Muscle of leg (tissue), 16 donors: ENCODE results near the gene FNDC10. TPM values are rescaled to one million over a fixed set of nuclear protein-coding genes. Genes with fewer than 3 reads are reported as not detected.
"Not testable (repeated sequence)": the region's sequence is repeated elsewhere in the genome, so short reads cannot be mapped to it uniquely, and the experiment has no call there.

Experiments
- DNase-seq: peaks from one replicate; pipeline ENCODE4 v3.0.0; 2013
- H3K27ac ChIP-seq: one replicate; pipeline ENCODE4 v1.5.1; 2013; ENCODE audit warnings: mild to moderate bottlenecking, low read length, control low read depth
- H3K27me3 ChIP-seq: one replicate; pipeline ENCODE4 v1.6.1; 2013; ENCODE audit warnings: low read length; ENCODE audit not compliant: control insufficient read depth, insufficient read depth
- H3K36me3 ChIP-seq: one replicate; pipeline ENCODE4 v1.6.1; 2013; ENCODE audit warnings: low read length; ENCODE audit not compliant: control insufficient read depth, insufficient read depth
- H3K4me1 ChIP-seq: one replicate; pipeline ENCODE4 v1.6.1; 2013; ENCODE audit warnings: low read length; ENCODE audit not compliant: control insufficient read depth, insufficient read depth
- H3K4me3 ChIP-seq: one replicate; pipeline ENCODE4 v1.5.1; 2013; ENCODE audit warnings: low read length, control low read depth
- H3K9me3 ChIP-seq: replicated peaks from 2 replicates; pipeline ENCODE4 v1.6.1; 2013; ENCODE audit warnings: low read depth, low read length; ENCODE audit not compliant: control insufficient read depth
- WGBS: methylation state at CpG from one replicate; pipeline ENCODE4 v1.1.5; 2013; ENCODE audit warnings: missing lambda C conversion rate; ENCODE audit not compliant: insufficient coverage; 5-methylcytosine and 5-hydroxymethylcytosine counted together
- long read RNA-seq, 11 donors: transcript quantifications; one replicate each; lab custom pipeline, GENCODE V29; 2026
- polyA plus RNA-seq, 8 donors: library from polyadenylated mRNA; unstranded; fragments of 120-200 nt; gene quantifications; one replicate each; pipeline versions ENCODE4 v1.2.1 to v1.2.3, GENCODE V29; 2013; ENCODE audit warnings: inconsistent platforms in 1 of 8, low replicate concordance in 1 of 8; ENCODE audit not compliant: insufficient read length in 8 of 8, insufficient read depth in 1 of 8
- total RNA-seq: library from RNA; stranded (reverse); fragments of 120-200 nt; gene quantifications from one replicate; pipeline ENCODE4 v1.2.4, GENCODE V29; 2013

The FNDC10 gene
- total RNA-seq: 0.62 TPM
- polyA plus RNA-seq: 1 to 10 TPM; 1.5 to 3.3 (median 2.7) TPM
- long read RNA-seq, donor 1: 0 reads
- long read RNA-seq, donor 2: 0 reads
- long read RNA-seq, donor 3, partial matches to known transcripts: 0 of 2 reads
- long read RNA-seq, donor 3, other reads (novel, unspliced or antisense): 0 of 2 reads
- long read RNA-seq, donor 4, partial matches to known transcripts: 0 of 3 reads
- long read RNA-seq, donor 4, other reads (novel, unspliced or antisense): 0 of 3 reads
- long read RNA-seq, donor 5, transcript FNDC10-201 (1 exons, 2,085 nt): major isoform, 8 of 8 reads
- long read RNA-seq, donor 5, partial matches to known transcripts: 0 of 8 reads
- long read RNA-seq, donor 5, other reads (novel, unspliced or antisense): 0 of 8 reads
- long read RNA-seq, donor 6, partial matches to known transcripts: 0 of 3 reads
- long read RNA-seq, donor 6, other reads (novel, unspliced or antisense): 0 of 3 reads
- long read RNA-seq, donor 7, partial matches to known transcripts: 0 of 3 reads
- long read RNA-seq, donor 7, other reads (novel, unspliced or antisense): 0 of 3 reads
- long read RNA-seq, donor 8, partial matches to known transcripts: 0 of 3 reads
- long read RNA-seq, donor 8, other reads (novel, unspliced or antisense): 0 of 3 reads
- long read RNA-seq, donor 9, partial matches to known transcripts: 0 of 1 reads
- long read RNA-seq, donor 9, other reads (novel, unspliced or antisense): 0 of 1 reads
- long read RNA-seq, donor 10, partial matches to known transcripts: 6 of 10 reads
- long read RNA-seq, donor 10, other reads (novel, unspliced or antisense): 0 of 10 reads
- long read RNA-seq, donor 11, partial matches to known transcripts: 0 of 2 reads
- long read RNA-seq, donor 11, other reads (novel, unspliced or antisense): 0 of 2 reads

DNA sequence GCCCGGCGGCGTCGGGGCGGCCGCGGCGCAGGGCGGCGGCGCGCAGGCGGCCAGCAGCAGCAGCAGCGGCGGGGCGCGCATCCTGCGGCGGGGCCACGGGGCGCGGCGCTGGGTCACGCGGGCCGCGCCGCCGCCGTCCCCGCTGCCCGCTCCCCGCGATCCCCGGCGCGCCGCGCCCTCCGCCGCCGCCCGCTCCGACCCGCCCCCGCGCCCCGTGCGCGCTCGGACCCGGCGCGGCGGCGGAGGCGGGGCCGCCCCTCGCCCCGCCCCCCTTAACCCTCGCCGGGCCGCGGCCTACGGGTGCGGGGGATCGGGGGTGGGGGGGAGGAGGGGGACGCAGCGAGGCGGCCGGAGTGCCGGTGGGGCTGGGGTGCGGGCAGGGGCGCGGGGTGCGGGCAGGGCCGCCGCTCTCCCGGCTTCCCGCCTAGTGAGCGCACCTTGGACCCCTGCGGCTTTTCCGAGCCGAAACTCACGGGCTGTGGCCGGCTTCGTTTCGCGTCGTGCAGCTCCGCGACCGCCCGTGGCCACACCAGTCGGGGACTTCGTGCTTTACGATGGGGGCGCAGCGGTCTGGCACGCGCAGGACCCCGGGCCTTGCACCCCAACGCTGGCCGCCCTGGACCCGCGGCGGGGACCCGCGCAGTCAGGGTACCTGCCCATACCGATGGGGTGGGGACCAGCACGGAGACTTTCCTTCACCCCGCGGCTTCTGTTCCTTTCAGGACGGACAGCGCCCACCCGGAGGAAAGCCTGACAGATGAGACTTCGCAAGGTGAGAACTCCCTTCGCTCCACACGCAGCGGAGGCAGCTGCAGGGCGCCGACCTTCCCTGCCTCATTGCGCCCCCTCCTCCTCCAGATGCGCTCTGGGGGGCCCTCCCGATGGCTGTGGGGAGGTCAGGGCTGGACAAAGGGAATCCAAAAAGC lies at the start of gene FNDC10:
Gene FNDC10 (minus strand): TSS at position 201 of the 926 bp plus-strand sequence. CDS start 120 bp downstream, at position 81.
- H3K36me3 ChIP-seq: no peaks in the 10 kb centered on the region
- DNase-seq: no peak
- H3K27me3 ChIP-seq: peaks cover 72% of the 10 kb centered on the region
- no peaks in the 10 kb centered on the region for H3K9me3 ChIP-seq
- H3K4me3 ChIP-seq: peak within 1 kb of the TSS; percentile 13
- H3K4me1 ChIP-seq: peaks cover 16% of the 10 kb centered on the region
- H3K27ac ChIP-seq: no peak within 1 kb of the TSS
- under 1% methylated on average over 88 of the region's 125 CpGs for WGBS

GRCh38 chr1:1648265-1648664 lies 48.3 kb upstream of the FNDC10 start:
- not testable (repeated sequence) for H3K27me3 ChIP-seq, H3K27ac ChIP-seq, DNase-seq, H3K4me1 ChIP-seq, H3K4me3 ChIP-seq, H3K9me3 ChIP-seq
- peaks cover 40% of the 10 kb centered on the region for H3K36me3 ChIP-seq
- 93% methylated on average over 8 of the region's 11 CpGs for WGBS

GRCh38 chr1:1647567-1648241 lies 47.8 kb upstream of the FNDC10 start:
- not testable (repeated sequence) for H3K4me3 ChIP-seq, H3K4me1 ChIP-seq, DNase-seq, H3K27ac ChIP-seq, H3K9me3 ChIP-seq, H3K27me3 ChIP-seq
- H3K36me3 ChIP-seq: peaks cover 34% of the 10 kb centered on the region
- WGBS: 96% methylated on average over 11 of the region's 17 CpGs

GRCh38 chr1:1646326-1646725 lies 46.4 kb upstream of the FNDC10 start:
- H3K4me3 ChIP-seq, H3K9me3 ChIP-seq, DNase-seq, H3K27me3 ChIP-seq, H3K4me1 ChIP-seq: not testable (repeated sequence)
- H3K36me3 ChIP-seq: peaks cover 22% of the 10 kb centered on the region
- WGBS: 60% methylated on average over 1 of the region's 5 CpGs
- H3K27ac ChIP-seq: peak overlapping the region; percentile 9

DNA sequence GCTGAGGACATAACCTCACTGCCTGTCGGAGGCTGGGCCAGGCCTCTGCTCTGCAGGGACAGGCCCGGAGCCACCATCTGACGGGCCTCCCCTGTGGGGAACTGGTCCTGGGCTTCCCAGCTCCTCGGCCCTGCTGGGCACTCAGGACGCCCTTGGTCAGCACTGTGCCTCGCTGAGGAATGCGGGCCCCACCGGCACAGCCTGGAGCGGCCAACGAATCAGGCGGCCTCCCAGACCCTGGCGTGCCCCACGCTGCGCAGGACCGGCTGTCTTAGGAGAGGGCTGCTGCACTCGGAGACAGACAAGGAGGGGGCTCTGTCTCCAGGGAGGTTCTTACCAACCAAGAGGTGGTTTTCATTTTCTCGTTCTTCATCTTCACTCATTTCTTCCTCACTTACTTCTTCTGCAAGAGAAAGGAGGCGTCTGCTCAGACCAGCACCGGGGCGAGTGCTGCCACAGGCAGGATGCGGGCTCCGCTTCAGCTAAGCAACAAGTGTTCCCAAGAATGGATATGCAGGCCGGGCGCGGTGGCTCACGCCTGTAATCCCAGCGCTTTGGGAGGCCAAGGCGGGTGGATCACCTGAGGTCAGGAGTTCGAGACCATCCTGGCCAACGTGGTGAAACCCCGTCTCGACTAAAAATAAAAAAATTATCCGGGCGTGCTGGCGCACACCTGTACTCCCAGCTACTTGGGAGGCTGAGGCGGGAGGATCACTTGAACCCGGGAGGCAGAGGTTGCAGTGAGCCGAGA lies 41.0 kb upstream of the FNDC10 start:
- not testable (repeated sequence) for H3K4me3 ChIP-seq, H3K27me3 ChIP-seq, H3K9me3 ChIP-seq, H3K27ac ChIP-seq, DNase-seq, H3K4me1 ChIP-seq
- 96% methylated on average over 6 of the region's 38 CpGs for WGBS
- peaks cover 22% of the 10 kb centered on the region for H3K36me3 ChIP-seq

DNA sequence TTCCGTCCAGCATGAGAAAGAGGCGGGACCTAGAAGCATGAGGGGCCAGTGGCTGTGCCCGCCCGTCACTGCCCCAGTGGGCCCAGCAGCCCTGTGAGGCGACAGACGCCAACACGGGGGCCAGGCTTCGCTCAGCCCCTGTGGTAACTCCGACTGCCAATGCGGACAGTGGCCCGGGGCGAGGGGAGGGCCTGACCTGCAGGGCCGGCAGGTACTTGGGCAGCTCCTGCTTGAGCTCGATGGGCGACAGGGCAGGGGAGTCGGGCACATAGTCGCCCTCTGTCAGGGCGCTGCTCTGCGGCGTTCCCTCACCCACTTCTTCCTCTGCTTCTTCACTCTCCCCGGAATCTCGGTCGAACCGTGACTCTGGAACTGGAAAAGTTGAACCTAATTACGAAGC lies 40.1 kb upstream of the FNDC10 start:
- WGBS: no CpG with 5 or more reads among the region's 25 CpGs

GRCh38 chr1:1639368-1639767 lies 39.4 kb upstream of the FNDC10 start:
- not testable (repeated sequence) for DNase-seq
- WGBS: 96% methylated on average over 8 of the region's 16 CpGs
- peaks cover 22% of the 10 kb centered on the region for H3K36me3 ChIP-seq

More for the DNA sequence above, 40.1 kb upstream of the FNDC10 start:
- H3K36me3 ChIP-seq: peaks cover 22% of the 10 kb centered on the region
- H3K9me3 ChIP-seq, DNase-seq, H3K27me3 ChIP-seq, H3K27ac ChIP-seq, H3K4me1 ChIP-seq, H3K4me3 ChIP-seq: not testable (repeated sequence)

GRCh38 chr1:1638528-1638927 lies 38.6 kb upstream of the FNDC10 start:
- H3K4me3 ChIP-seq, H3K4me1 ChIP-seq, H3K27me3 ChIP-seq, H3K9me3 ChIP-seq, H3K27ac ChIP-seq, DNase-seq: not testable (repeated sequence)
- WGBS: no CpG with 5 or more reads among the region's 13 CpGs
- H3K36me3 ChIP-seq: peaks cover 22% of the 10 kb centered on the region

More at GRCh38 chr1:1639368-1639767, 39.4 kb upstream of the FNDC10 start:
- H3K4me1 ChIP-seq, H3K9me3 ChIP-seq, H3K27ac ChIP-seq, H3K4me3 ChIP-seq, H3K27me3 ChIP-seq: not testable (repeated sequence)

DNA sequence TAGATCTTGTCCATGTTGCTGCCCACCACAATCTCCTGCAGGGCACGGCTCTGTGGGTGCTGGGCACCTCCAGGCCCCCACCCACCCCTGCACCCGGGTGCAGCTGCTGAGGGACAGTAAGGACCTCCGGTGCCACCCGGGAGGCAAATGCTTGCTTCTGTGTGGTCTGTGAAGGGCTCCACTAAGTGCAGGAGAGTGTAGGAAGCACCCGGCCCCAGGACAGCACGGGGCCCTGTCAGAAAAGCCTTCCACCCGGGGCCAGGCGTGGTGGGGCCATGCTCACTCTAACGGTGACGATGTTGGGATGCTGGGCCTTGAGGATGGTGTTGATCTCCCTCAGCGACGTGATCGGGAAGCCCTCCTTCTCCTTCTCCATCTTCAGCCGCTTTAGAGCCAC lies 37.5 kb upstream of the FNDC10 start:
- not testable (repeated sequence) for H3K9me3 ChIP-seq, DNase-seq, H3K27ac ChIP-seq, H3K27me3 ChIP-seq, H3K4me1 ChIP-seq, H3K4me3 ChIP-seq
- WGBS: 78% methylated on average over 3 of the region's 14 CpGs
- peaks cover 22% of the 10 kb centered on the region for H3K36me3 ChIP-seq
